CD4-positive, alpha-beta T cell treated with Interferon gamma for 1 hour (primary cell): ENCODE data around the gene EYA2.
A peak's percentile ranks its signal among the peaks of the same experiment; 100 is the strongest.

Experiments
- DNase-seq: peaks from one replicate; pipeline ENCODE4 v3.0.0-alpha.2; 2020

EYA2 gene

GRCh38 chr20:47122560-47122959, 227.9 kb downstream of the EYA2 start:
- DNase-seq, result no peak

GRCh38 chr20:47124181-47124717, 229.6 kb downstream of the EYA2 start:
- peak; percentile 37 for DNase-seq

GRCh38 chr20:47125508-47125757, 230.8 kb downstream of the EYA2 start:
- DNase-seq, result no peak

- no peak for DNase-seq
These were observed 231.3 kb downstream of the EYA2 start for GRCh38 chr20:47125758-47126591.

GRCh38 chr20:47126709-47127108, 232.1 kb downstream of the EYA2 start:
- no peak for DNase-seq

GRCh38 chr20:47127546-47127945, 232.9 kb downstream of the EYA2 start:
- DNase-seq, result no peak

GRCh38 chr20:47127999-47128398, 233.4 kb downstream of the EYA2 start:
- DNase-seq, result no peak

GRCh38 chr20:47129306-47129705, 234.7 kb downstream of the EYA2 start:
- no peak for DNase-seq

- no peak for DNase-seq
These were observed 239.3 kb downstream of the EYA2 start for GRCh38 chr20:47133809-47134456.

- DNase-seq, result no peak
These were observed 242.1 kb downstream of the EYA2 start for GRCh38 chr20:47136782-47137181.

- no peak for DNase-seq
These were observed 242.7 kb downstream of the EYA2 start for GRCh38 chr20:47137231-47137870.

GRCh38 chr20:47139934-47140535, 245.4 kb downstream of the EYA2 start:
- no peak for DNase-seq

- no peak for DNase-seq
These were observed 246.8 kb downstream of the EYA2 start for GRCh38 chr20:47141350-47141921.

GRCh38 chr20:47141941-47142773, 247.5 kb downstream of the EYA2 start:
- no peak for DNase-seq

- DNase-seq, result no peak
These were observed 248.1 kb downstream of the EYA2 start for GRCh38 chr20:47142774-47143170.

- DNase-seq, result no peak
These were observed 249.0 kb downstream of the EYA2 start for GRCh38 chr20:47143657-47144056.

- DNase-seq, result no peak
These were observed 249.8 kb downstream of the EYA2 start for GRCh38 chr20:47144463-47144862.

GRCh38 chr20:47146686-47147085, 252.0 kb downstream of the EYA2 start:
- no peak for DNase-seq

- DNase-seq, result no peak
These were observed 253.4 kb downstream of the EYA2 start for GRCh38 chr20:47148059-47148458.

- DNase-seq, result no peak
These were observed 255.3 kb downstream of the EYA2 start for GRCh38 chr20:47149939-47150338.

GRCh38 chr20:47150403-47151152, 255.9 kb downstream of the EYA2 start:
- peak; percentile 26 for DNase-seq
